GM18498 (cell line): ENCODE results near the gene REG4.
A peak's percentile ranks its signal among the peaks of the same experiment; 100 is the strongest.
"Not testable (repeated sequence)": the region's sequence is repeated elsewhere in the genome, so short reads cannot be mapped to it uniquely, and the experiment has no call there.

Experiments used
- ATAC-seq: cut with Tn5 transposase; IDR thresholded peaks from one replicate; pipeline ENCODE4 v1.9.1; 2021; ENCODE audit warnings: mild to moderate bottlenecking, moderate library complexity; ENCODE audit not compliant: unreplicated experiment

REG4 gene

DNA sequence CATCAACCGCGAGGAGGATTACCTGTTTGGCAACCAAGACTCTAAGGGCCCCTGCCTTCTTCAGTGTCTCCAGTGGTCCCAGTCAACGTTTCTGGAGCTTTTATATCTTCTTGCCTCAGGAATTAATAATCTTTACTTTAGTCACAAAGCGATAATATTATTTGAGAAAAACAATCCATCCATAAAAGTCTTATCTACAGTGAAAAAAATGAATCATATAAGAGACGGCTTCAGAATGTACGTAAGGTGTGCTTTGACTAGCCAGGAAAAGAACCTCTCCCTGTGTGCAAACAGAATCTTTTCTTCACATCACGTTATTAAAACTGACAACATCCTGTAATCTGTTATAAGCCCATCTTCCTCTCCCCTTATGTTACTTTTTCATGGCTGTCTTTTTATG, at the start of gene REG4:
Gene REG4 (minus strand): TSS at position 74 of the 400 bp plus-strand sequence. CDS start 2,691 bp downstream, outside the sequence.
- ATAC-seq = no peak

DNA sequence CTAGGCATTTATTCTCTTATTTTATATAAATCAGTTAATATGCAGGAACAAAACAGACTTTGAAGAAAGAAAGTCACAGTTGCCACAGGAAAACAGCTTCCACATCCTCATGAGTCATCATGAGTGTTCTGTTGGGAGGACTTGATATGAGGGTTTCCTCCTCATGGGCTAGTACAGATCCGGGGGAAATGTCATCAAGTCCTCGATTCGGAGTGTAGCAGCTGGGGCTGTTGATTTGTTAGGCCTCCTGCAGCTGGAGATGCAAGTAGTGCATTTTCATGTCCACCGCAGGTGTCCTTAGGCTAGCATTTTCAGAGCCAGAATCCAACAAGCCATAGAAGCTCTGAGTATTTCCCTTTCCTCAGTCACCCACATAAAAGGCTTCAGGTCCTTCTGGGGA, 48.4 kb upstream of the REG4 start:
- ATAC-seq = no peak

DNA sequence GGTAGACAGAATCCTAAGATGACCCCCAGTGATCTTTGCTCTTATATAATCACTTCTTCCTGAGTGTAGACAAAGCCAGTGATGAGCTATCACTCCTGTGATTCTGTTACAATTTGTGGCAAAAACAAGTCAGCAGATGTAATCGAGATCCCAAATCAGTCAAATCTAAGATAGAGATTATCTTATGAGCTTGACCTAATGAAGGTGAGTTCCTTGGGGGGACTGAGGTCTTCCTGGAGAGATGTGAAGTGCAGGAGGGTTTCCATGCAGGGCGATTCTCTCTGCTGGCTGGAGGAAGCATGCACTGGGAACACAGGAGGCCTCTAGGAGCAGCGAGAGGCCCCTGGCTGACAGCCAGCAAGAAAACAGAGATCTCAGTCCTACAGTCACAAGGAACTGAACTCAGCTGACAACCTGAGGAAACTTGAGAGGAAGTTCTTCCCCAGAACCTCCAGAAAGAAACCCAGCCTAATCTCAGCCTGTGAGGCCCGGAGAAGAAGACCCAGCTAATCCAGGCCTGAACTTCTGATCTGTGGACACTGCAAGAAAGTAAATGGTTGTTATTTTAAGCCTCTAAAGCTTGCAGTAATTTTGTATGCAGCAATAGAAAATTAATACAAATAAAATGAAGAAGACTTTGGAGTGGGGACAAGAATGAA, 47.4 kb upstream of the REG4 start:
- ATAC-seq = not testable (repeated sequence)

DNA sequence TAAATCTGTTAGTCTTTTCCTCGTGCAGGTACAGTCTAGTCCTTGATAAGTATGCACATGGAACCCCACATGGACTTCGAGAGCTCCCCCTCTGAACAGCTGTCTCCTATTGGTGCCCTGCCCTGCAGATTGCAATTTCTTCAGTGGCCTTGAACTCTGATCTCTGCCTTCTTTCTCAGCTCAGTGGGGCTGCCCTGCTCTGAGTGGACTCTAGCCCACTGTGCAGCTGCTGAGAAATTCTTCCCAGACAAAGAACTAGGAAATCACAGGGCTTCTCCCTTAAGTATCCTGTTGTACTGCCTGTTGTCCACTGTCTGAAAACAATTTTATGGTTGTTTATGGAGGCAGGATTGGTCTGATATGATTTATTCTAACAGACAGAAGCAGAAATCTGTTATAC, 46.9 kb upstream of the REG4 start:
- ATAC-seq = no peak

DNA sequence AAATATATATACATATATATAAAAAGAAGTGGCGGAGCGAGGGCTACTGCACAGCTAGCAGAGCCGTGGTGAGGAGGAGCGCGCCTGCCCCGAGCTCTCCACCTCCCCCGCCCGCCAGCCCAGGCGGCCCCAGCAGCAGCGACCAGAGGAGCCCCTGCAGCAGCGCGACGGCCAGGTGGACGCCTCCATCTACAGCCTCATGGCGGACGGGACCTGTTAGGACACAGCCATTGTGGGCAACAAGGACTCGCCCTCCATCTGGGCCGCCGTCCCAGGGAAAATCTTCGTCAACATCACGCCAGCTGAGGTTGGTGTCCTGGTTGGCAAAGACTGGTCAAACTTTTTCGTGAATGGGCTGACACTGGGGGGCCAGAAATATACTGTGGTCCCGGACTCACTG, 41.9 kb upstream of the REG4 start:
- no peak for ATAC-seq

DNA sequence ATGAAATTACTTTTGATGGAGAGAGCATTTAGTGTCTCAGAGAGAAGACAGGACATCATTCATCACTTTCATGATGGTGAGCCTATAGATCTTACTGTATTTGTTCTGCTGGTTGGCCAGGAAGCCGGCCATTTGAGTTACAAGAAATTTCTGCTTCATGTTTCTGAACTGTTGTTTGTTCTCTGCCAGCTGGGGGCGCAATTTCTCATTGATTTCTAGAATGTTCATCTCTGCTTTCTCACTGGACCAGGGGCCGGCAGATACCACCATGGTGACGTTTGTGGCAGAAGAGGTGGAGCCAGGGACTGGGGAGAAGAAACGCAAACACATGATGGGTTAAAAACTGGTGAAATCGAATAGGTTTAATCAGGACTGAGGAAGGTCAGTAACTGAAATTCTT, 32.9 kb upstream of the REG4 start:
- not testable (repeated sequence) for ATAC-seq

DNA sequence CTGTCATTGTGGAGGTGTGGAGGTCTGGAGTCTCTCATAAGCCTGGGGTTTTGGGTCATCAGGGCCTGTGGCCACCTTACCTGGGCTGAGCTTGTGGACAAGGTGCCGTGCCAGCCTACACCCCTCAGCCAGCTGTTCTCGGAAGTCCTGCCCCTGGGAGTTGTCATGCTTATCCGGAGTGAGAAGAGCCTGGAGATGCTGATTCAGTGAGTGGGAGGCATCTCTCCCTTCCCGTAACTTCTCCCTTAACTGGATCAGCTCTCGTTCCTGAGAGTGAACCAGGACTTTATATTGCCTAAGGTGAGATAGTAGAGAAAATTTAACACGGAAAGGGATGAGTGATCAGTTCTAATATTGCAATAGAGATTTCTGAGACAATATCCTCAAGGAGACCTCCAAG, 30.0 kb upstream of the REG4 start:
- no peak for ATAC-seq

DNA sequence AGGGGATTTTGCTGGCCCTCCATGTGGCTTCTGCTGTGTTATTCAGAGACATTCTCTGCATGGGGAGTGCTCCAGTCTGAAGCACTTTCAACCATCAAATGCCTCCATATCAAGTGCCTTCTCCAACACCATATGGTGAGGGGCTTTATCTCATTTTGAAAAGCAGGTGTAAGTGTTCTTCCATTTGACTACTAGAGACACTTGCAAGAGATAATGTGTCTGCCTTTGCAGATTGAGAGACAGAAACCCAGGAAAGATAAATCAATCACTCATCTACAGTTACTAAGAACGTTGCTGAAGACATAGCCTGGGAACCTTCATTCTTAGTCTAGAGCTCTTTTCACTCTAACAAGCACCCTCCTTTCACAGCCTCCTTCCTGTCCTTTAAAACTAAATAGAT, 29.5 kb upstream of the REG4 start:
- no peak for ATAC-seq

DNA sequence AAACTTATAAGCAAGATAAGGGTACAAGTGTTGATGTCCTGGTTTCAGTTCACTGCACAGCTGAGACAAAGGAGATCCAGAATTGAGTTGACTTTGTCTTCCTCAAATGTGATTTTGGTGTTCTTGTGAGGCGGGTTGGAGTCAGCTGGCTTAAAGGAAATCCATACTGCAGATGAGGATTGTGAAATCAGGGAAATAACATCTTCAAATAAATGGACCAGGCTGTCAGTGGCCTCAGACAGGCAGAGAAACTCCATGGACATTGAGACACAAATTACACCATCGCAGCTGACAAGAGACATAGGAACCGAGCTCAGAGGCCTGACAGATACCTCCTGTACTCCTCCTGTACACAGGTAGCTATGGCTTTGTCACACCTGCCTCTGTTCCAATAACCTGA, 27.0 kb upstream of the REG4 start:
- no peak for ATAC-seq

DNA sequence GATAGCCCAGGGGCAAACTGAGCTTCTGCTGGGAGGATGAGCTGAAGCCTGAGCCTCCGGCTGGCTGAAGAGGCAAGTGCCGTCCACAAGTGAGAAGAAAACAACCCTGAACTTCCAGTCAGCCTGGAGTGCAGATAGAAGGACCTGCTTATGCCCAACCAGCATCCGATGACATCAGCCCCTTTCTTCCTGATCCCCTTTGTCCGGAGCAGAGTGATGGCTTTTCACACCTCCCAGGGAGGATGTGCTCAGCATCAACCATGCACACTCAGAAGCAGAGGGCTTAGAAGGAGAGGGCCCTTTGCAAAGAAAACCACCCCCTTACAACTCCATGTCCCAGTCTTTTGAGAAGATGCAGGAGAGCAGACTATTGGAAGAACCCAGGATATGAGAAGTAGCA, 23.7 kb upstream of the REG4 start:
- ATAC-seq = no peak

DNA sequence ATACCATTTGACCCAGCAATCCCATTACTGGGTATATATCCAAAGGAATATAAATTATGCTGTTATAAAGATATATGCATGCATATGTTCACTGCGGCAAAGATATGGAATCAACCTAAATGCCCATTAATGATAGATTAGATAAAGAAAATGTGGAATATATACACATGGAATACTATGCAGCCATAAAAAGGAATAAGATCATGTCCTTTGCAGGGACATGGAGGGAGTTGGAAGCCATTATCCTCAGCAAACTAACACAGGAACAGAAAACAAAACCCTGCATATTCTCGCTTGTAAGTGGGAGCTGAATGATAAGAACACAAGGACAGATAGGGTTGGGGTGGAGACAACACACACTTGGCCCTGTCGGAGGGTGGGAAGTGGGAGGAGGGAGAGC, 19.8 kb upstream of the REG4 start:
- ATAC-seq = no peak

DNA sequence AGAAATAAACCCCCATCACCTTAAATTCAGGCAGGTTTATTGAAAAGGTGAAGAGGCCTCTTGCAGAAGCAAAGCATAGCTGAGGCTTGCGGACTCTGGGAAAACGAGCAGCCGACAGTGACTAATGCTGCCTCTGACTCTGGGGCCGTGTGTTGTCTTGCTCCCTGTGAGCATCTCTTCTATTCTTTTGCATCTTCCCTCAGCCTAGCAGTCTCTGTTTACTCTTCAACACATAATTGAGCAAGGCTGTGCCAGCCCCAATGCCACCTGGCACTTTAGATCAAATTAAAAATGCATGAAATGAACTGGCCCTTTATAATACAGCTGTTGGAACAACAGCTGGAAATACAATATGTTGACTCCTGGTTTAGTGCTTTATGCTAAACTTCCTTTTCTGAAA, 18.4 kb upstream of the REG4 start:
- ATAC-seq = no peak

DNA sequence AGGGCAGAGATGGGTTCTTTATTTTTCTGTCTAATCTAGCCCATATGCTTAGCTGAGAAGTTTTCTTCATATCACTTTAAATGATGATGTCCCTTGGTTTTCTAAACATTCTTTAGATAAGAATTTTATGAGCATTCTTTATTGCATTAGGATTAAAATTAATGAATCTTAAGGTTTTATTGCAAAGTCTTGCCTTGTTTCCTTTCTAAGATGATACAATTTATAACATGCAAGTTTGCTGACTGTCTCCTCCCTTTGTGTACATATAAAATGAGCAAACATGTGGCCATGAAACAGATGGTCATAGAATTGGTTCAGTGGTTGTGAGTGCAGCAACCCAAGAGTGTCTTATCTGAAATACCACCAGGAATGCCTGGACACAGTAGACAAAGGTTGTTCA, 17.7 kb upstream of the REG4 start:
- not testable (repeated sequence) for ATAC-seq

DNA sequence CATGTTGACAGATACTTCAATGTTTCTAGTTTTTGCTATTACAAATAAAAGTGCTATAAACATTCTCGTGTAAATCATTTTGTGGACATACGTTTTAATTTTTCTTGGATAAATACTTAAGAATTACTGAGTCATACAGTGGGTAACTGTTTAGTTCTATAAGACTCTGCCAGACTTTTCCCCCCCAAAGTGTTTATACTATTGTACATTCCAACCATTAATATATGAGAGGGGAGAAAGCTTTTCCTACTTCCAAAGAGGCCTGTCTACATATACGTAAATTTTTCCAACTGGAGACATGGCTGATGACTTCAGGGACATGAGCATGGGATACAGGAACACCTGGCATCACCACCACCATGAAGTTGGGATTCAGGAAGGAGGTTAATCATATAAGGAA, 17.0 kb upstream of the REG4 start:
- ATAC-seq = no peak

DNA sequence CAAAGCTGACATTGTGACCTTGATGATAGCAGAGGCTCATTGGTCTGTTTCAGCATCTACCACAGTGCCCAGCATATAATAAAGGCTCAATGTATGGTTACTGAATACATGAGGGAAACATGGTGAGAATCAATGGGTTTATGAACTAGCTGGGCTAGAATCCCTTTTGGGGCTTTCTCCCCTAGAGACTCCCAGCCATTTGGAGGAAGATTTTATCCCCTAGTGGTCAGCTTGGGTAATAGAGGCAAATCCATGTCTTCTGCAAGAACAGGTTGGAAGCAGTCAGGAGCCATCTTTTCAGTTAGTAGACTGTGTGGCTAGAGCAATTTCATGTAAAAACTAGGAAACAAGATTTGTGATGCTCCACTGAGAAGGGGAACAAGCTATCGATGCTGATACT, 15.8 kb upstream of the REG4 start:
- ATAC-seq = no peak

DNA sequence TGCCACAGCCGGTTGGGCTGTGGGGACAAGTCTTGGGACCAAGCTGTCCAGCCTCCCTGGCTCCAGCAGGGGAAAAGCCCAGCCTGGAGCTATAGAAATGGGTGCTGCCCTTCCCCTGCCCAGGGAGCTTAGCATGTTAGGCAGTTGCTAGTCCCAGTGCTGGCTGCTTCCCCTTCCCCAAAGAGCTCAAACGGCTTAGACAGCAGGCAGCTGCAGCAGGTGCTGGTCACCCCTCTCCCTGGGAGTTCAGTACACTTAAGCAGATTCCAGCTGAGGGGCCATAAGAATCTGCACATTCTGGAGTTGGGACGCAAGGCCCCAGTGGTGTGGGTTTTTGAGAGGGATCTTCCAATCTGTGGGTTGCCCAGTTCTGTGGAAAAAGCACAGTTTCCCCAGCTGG, 11.1 kb upstream of the REG4 start:
- no peak for ATAC-seq

DNA sequence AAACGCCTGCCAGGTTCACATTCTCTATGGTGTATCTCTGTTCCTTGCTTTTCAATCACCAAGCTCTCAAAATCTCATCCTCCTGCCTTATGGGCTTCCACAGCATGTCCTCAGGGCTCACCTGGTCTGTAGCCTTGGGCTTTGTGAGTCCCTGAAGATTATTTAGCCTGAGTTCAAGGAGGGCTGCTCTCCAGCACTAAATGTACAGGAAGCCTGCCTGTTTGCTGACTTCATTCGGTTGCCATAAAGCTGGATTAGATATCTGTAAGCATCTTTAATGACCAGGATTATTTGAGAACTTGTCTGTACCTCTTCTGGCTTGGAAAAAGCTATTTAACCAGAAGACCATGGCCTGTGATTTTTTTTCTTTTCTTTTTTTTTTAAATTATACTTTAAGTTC, 6.9 kb upstream of the REG4 start:
- no peak for ATAC-seq

DNA sequence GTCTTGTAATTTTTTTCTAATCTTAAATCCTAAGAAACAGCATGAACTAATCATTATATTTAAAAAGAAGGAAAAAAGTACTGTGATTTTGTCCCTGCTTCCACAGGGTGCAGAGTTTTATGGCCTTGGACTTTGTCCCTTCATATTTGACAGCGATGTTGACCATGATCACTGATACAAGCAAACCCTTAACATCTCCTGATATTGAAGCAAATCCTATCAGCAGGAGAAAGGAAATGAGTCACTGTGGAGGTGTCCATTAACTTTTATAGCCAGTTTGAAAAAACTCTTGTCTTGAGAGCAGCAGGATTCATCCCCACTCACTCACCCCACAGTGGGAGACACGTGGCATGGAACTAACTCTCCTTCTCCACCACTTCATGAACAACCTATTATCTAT, 5.1 kb upstream of the REG4 start:
- ATAC-seq = no peak

DNA sequence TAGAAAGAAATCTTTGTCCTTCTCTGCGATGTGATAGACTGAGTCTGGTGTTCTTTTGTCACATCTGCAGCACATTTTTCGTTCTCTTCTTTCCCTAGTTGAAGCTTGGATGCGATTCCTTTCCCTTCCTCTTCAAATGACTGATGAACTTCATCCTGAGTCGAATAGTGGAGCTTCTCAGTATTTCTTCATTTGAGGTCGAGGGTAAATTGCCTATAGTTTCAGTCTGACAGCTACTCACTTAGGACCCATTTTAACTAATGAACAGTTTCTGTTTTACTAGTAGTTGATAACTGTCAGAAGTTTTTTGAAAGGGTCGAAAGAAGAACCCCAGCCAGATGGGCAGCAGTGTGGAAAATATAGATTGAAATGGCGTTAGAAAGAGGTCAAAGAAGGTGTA, 4.7 kb upstream of the REG4 start:
- ATAC-seq = no peak

DNA sequence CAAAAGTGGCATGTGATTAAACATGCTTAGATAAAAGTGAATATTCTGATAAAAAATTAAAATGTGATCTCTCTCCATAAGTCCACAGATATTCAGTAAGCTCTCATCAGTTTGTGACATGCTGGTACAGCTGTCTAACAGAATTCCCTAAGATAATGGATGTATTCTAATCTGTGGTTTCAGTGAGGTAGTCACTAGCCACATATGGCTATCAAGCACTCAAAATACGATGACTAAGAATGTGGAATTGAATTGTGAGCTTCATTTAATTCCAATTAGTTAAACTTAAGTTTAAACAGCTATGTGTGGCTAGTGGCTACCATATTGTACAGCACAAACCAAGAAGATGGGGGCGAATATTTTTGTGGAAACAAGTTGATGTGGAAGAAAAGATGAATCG, 4.1 kb upstream of the REG4 start:
- no peak for ATAC-seq

DNA sequence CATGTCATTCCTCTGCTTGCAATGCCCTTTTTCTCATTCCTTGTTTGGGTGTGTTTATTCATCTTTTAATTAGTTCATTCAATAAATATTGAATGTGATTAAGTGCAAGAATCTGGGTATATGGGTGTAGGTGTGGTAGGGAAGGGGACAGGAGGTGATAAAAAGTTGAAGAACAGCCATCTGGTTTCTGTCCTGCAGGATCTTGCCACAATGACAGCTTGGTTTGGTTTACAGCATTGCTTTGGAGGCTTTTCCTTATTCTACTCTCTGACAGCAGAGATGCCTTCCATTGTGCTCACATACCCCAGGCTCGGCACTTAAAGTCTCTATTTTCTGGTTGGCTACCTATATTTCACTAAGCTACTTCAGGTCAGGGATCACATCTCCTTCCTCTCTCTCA, 3.0 kb upstream of the REG4 start:
- no peak for ATAC-seq

DNA sequence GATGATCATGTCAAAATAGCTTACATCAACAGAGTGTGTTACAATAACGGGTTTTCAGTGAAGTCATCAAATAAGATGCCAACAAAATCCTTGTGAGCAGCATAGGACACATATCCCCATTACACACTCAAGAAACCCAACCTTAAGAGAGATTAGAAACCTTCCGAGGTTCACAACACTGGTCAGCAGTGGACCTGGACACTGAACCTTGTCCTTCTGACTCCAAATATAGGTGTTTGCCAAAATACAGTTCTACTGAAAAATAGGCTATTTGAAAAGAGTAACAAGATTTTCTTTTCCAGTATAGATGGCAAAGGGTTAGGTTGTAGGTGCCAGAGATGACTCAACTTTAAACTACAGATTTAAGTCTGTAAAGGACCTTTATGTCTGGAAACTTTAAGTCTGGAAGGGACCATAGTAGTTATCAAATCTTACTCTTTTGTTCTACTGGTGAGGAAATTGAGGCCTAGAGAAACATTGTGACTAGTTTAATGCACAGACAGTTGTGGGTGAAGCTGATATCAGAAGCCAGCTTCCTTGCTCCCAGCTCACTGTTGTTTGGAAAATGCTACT, 811 bp upstream of the REG4 start:
- no peak for ATAC-seq

DNA sequence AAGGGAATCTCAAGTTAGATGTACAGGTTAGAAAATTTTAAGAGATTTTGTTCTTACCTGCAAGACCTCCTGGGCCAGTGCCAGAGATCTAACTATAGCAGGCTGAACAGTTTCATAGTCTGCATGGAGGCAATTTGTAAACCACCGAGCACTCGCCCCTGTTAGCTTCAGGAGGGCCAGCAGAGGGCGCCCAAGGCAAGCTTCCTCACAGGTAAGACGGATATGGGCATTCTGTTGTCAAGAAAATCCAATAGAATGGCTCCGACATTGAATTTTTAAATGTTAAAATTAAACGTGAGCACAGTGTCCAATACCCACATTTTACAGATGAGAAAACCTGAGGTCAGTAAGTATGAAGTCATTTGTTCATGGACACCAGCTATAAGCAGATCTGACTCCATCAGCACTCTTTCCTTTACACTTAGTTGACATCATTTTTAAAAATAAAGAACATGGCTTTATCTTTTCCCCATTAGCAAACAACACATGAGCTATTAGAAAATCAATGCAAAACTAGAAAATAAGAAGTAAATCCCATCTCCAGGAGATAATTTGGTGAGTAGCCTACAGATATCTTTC, 2.2 kb downstream of the REG4 start:
- peak; percentile 73 for ATAC-seq
